Erythroblast (primary cell): ENCODE data around the gene B3GALNT2.

Experiments used
- GATA1 ChIP-seq: IDR thresholded peaks from 2 replicates; pipeline ENCODE4 v1.6.1; 2011; ENCODE audit warnings: low read depth, mild to moderate bottlenecking, control low read depth, low read length, moderate library complexity
- POLR2A ChIP-seq: IDR thresholded peaks from 2 replicates; pipeline ENCODE4 v1.6.1; 2011; ENCODE audit warnings: mild to moderate bottlenecking, low read length

- TF ChIP-seq POLR2A (no peak), GATA1 (no peak)
Observed at GRCh38 chr1:235441159-235441685, 63.0 kb downstream of the B3GALNT2 start.
